Adrenal gland (tissue), 12 donors: Measurements from ENCODE around the gene C1QTNF2. TPM values are rescaled to one million over a fixed set of nuclear protein-coding genes. Genes with fewer than 3 reads are reported as not detected.

ENCODE experiments used
- DNase-seq, 7 donors: peaks; one replicate each; pipeline ENCODE4 v3.0.0-alpha.2; 2019 to 2020
- H3K27ac ChIP-seq, 5 donors: fragments of 200-600 bp; sonication (generic) in 4 of 5; 1 replicate in 3 of 5; 2 replicates in 2 of 5; pipeline versions ENCODE4 v1.5.1 to v1.8.0; 2016 to 2020; ENCODE audit warnings: mild to moderate bottlenecking in 1 of 5
- H3K27me3 ChIP-seq: fragments of 200-600 bp; 2 replicates; pipeline ENCODE4 v1.8.0; 2021
- H3K36me3 ChIP-seq, 2 donors: fragments of 200-600 bp; replicated peaks in 1 of 2; 1 replicate in 1 of 2; 2 replicates in 1 of 2; pipeline versions ENCODE4 v1.5.1 to v1.8.0; 2018 to 2022
- H3K4me1 ChIP-seq, 2 donors: fragments of 200-600 bp; replicated peaks in 1 of 2; 1 replicate in 1 of 2; 2 replicates in 1 of 2; pipeline versions ENCODE4 v1.5.1 to v1.8.0; 2018 to 2021
- H3K4me3 ChIP-seq, 4 donors: fragments of 200-600 bp; sonication (generic) in 3 of 4; one replicate each; pipeline ENCODE4 v1.5.1; 2016 to 2018
- H3K9me3 ChIP-seq, 3 donors: fragments of 200-600 bp; sonication (generic) in 1 of 3; replicated peaks in 1 of 3; 1 replicate in 2 of 3; 2 replicates in 1 of 3; pipeline versions ENCODE4 v1.5.1 to v1.8.0; 2016 to 2021
- CTCF ChIP-seq, 6 experiments: fragments of 450-650 bp in 4 of 6; fragments of 200-600 bp in 2 of 6; sonication (generic) in 1 of 6; IDR thresholded peaks; 1 replicate in 5 of 6; 2 replicates in 1 of 6; pipeline versions ENCODE4 v1.5.1 to v1.8.0; 2016 to 2021; ENCODE audit warnings: antibody characterized with exemption in 6 of 6, mild to moderate bottlenecking in 2 of 6, moderate library complexity in 1 of 6
- POLR2A ChIP-seq, 2 donors: fragments of 450-650 bp; IDR thresholded peaks; one replicate each; pipeline ENCODE4 v1.6.1; 2017; ENCODE audit warnings: antibody characterized with exemption in 2 of 2, mild to moderate bottlenecking in 2 of 2, moderate library complexity in 1 of 2
- WGBS, 4 donors: extraction: QIAGEN DNeasy Blood & Tissue Kit in 2 of 4; methylation state at CpG; one replicate each; pipeline versions ENCODE4 v1.1.5 to v1.1.7; 2013 to 2017; 5-methylcytosine and 5-hydroxymethylcytosine counted together
- intact Hi-C, 2 donors: fragments of 100-400 bp; cut with DNase I; formaldehyde crosslinking; loops; one replicate each; pipeline versions ENCODE4 v1.14.1 to v1.15.0; 2022 to 2023
- polyA plus RNA-seq, 3 donors: library from polyadenylated mRNA; stranded (reverse); fragments of 200-250 nt in 2 of 3; fragments of 350-450 nt in 1 of 3; fragmentation: Illumina TruSeq in 1 of 3; extraction: RNeasy Lipid Tissue Mini Kit (QIAGEN cat#74804) in 1 of 3; gene quantifications; one replicate each; pipeline ENCODE4 v1.2.3, GENCODE V29; 2013 to 2014
- total RNA-seq, 9 donors: library from RNA; depleted of rRNA in 4 of 9; stranded (reverse); fragments of >200 nt in 4 of 9; fragments of 120-200 nt in 1 of 9; fragmentation: NEBNext Ultra II Directional in 1 of 9; extraction: Animal tissue kit (Norgen Biotek cat#: 25700) in 1 of 9; gene quantifications; one replicate each; pipeline versions ENCODE4 v1.1.0 to v1.2.4, GENCODE V29; 2013 to 2023
- donor health status: healthy with polysubstance abuse.
- donor health status: Bipolar disorder and iron deficiency.
- donor health status: DM: yes; HTN: yes; CAD: no.
- donor health status: DM: no; HTN: no; CAD: no.
- donor health status: DM: no; HTN: no; CAD: no.
- donor health status: DM: yes; HTN: yes; CAD: no.

The C1QTNF2 gene
- total and polyA plus RNA-seq, 12 donors, result 0.11 to 2.1 (median 0.53) TPM; not detected in 1

GRCh38 chr5:160333721-160334120 is 36.7 kb downstream of the C1QTNF2 start:
- intact Hi-C loops, result no loop called here
- no peak for TF ChIP-seq POLR2A (IDR thresholded peaks at IDR 0.05)
- TF ChIP-seq CTCF (IDR thresholded peaks at IDR 0.05), result no peak
- no peak for DNase-seq

GRCh38 chr5:160330212-160330611 is 40.2 kb downstream of the C1QTNF2 start:
- no peaks in the 10 kb centered on the region for H3K4me1 ChIP-seq
- no peaks in the 10 kb centered on the region for H3K36me3 ChIP-seq
- H3K27me3 ChIP-seq, result no peaks in the 10 kb centered on the region
- intact Hi-C loops, result no loop called here
- no peak overlapping the region for H3K27ac ChIP-seq
- 93 to 97% (median 95%) methylated on average over 4 of the region's 4 CpGs for WGBS, 4 donors
- TF ChIP-seq POLR2A (IDR thresholded peaks at IDR 0.05), result no peak
- TF ChIP-seq CTCF (IDR thresholded peaks at IDR 0.05), result no peak
- no peak overlapping the region for H3K4me3 ChIP-seq
- no peak for DNase-seq
- H3K9me3 ChIP-seq, result no peaks in the 10 kb centered on the region

More at GRCh38 chr5:160333721-160334120, 36.7 kb downstream of the C1QTNF2 start:
- WGBS, 4 donors, result 68 to 77% (median 75%) methylated on average over 3 of the region's 3 CpGs
- Histone ChIP-seq H3K4me1 (no peaks in the 10 kb centered on the region), H3K4me3 (no peak overlapping the region), H3K27ac (no peak overlapping the region), H3K36me3 (no peaks in the 10 kb centered on the region), H3K27me3 (no peaks in the 10 kb centered on the region), H3K9me3 (no peaks in the 10 kb centered on the region)

GRCh38 chr5:160327818-160328217 is 42.6 kb downstream of the C1QTNF2 start:
- WGBS, 4 donors, result 85 to 94% (median 89%) methylated on average over 6 of the region's 6 CpGs
- Histone ChIP-seq H3K4me1 (no peaks in the 10 kb centered on the region), H3K9me3 (no peaks in the 10 kb centered on the region), H3K4me3 (no peak overlapping the region), H3K27me3 (no peaks in the 10 kb centered on the region), H3K27ac (no peak overlapping the region), H3K36me3 (no peaks in the 10 kb centered on the region)
- intact Hi-C loops, result no loop called here
- no peak for DNase-seq
- TF ChIP-seq POLR2A (IDR thresholded peaks at IDR 0.05) (no peak), CTCF (IDR thresholded peaks at IDR 0.05) (no peak)

- 77 to 86% (median 78%) methylated on average over 2 of the region's 2 CpGs for WGBS, 4 donors
- Histone ChIP-seq H3K9me3 (no peaks in the 10 kb centered on the region), H3K4me1 (no peaks in the 10 kb centered on the region), H3K27me3 (no peaks in the 10 kb centered on the region), H3K27ac (no peak overlapping the region), H3K36me3 (no peaks in the 10 kb centered on the region), H3K4me3 (no peak overlapping the region)
- no peak for DNase-seq
- intact Hi-C loops, result no loop called here
- no peak for TF ChIP-seq CTCF (IDR thresholded peaks at IDR 0.05)
- TF ChIP-seq POLR2A (IDR thresholded peaks at IDR 0.05), result no peak
Measured at GRCh38 chr5:160326981-160327380, 43.4 kb downstream of the C1QTNF2 start.
